Measurements from ENCODE around the gene DNAJB11.

GRCh38 chr3:186599785-186600166, 29.3 kb downstream of the DNAJB11 start:
- TF ChIP-seq CTCF (IDR thresholded peaks at IDR 0.05) (no peak), POLR2A (IDR thresholded peaks at IDR 0.05; ENCODE audit: low read depth) (no peak), POLR2AphosphoS5 (IDR thresholded peaks at IDR 0.05) (no peak), EP300 (IDR thresholded peaks at IDR 0.05) (no peak)

Measured in esophagus muscularis mucosa (tissue), 4 donors.